Suppressor macrophage treated with lipopolysaccharide for 4 hours (primary cell): Measurements from ENCODE around the gene MUC21.

ENCODE experiments used
- DNase-seq: peaks from one replicate; pipeline ENCODE4 v3.0.0-alpha.2; 2020

Gene MUC21

DNA sequence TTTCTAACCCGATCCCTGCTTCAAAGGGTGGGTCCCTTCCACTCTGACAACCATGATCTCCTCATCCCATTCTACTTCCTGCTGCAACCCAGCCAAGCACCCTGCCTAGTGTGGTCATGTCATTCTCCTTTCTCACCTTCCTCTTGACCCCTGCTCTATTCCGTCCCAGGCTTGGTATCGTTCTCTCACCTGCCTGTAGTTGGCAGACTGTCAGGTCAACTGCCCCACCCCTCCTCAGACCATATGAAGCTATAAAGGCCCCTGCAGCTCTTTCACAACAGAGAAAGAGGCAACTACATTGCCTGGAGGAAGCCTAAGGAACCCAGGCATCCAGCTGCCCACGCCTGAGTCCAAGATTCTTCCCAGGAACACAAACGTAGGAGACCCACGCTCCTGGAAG, at the start of gene MUC21:
Gene MUC21 (plus strand): TSS at position 280 of the 400 bp plus-strand sequence. CDS start 241 bp downstream, outside the sequence.
- DNase-seq = no peak

DNA sequence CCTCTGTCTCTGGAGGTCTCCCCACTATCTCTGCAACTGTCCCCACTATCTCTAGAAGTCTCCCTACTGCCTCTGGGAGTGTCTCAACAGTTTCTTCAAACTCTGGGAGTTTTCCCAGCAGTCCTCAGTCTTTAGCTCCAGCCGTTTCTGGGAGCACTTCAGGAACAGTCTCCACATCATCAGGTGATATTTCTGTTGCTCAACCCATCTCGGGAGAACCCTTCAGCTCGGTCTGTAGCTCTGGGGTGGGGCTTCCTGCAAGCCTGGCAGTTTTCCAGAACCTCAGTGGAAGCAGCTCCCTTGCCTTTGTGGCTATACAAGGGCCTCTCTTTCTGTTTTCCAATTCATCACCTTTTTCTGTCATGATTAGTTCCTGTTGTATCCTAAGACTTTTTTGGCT, 48.5 kb upstream of the MUC21 start:
- DNase-seq = no peak

DNA sequence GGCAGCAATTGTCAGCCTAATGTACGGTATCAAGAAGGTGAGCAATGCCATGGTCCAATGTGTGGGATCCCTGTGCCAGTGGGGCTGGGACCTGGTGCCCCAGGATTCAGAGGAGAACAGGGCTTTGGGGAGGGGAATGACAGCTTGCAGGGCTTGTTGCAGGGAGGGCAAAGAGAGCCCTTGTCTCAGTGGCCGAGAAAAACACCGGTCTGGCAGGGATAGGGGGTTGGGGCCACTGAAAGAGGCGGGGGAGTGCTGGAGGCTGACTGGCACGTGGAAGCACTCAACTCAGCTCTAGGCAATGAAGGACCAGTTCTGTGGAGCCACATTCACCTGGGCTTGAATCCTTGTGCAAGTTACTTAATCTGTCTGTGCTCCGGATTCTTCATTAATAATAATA, 46.3 kb upstream of the MUC21 start:
- DNase-seq = no peak

DNA sequence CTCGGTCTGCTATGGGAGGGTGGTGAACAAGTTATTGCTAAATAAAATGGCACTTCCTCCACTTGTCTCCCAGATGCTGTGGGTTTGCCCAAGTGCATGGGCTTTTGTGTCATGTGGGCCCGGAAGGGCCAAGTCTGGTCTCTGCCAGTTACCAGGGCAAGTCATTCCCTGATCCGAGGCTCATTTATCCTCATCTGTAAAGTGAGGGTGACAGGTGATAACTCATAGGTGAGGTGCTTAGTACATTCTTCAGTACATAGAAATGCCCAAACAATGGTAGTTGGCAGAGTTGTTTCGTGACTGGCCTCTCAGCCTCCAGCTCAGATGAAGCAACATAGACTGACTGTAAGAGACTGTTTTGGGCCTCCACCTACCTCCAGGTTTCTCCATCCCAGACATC, 44.8 kb upstream of the MUC21 start:
- DNase-seq = no peak

DNA sequence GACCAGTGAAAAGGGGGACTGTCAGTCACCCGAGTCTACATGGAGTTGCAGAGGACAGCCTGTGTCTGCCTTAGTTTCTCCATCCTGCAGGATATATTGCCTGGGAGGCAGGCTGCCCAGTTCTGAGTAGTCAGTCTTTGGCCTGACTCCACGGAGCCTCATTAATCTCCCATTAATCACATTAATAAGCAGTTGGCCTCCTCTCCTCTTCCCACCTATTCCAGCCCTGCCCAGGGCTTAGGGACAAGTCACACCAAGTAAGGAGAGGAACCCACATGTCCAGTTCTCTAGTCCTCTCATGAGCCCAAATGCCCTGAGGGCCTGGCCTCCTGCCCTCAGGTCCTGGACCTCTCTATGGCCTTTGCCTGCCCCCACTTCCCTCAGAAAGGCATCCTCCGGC, 44.0 kb upstream of the MUC21 start:
- no peak for DNase-seq

DNA sequence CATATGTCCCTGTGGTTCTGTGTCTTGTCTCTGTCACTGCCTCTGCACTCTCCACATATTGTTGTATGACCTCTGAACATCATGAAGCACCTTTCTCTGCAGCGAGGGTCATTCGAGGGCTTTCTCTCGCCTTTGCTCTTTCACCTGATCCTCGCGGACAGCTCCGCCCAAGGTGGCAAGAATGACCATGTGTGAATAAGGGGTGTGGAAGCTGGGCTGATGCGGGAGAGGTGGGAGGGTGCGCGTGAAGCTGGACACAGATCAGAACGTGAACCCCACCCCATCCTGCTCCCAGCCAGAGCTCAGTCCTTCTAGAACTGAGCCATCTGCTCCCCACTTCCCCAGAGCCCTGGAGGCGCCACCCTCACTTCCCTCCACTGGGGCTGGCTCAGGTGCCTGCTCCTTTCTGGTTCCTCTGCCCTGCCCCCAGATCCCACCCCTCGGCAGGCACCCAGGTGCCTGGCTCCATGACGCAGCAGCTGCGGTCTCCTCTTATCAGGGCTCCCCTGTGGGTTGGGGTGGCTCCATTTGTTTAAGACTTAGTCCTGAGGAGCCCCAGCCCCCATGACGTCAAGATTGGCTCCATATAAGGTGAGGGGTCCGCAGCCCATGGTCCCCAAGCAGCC, 43.0 kb upstream of the MUC21 start, which contains the start of gene MUCL3:
Gene MUCL3 (plus strand): TSS at position 613 of the 626 bp plus-strand sequence. CDS start 27 bp downstream, outside the sequence.
- DNase-seq = no peak

DNA sequence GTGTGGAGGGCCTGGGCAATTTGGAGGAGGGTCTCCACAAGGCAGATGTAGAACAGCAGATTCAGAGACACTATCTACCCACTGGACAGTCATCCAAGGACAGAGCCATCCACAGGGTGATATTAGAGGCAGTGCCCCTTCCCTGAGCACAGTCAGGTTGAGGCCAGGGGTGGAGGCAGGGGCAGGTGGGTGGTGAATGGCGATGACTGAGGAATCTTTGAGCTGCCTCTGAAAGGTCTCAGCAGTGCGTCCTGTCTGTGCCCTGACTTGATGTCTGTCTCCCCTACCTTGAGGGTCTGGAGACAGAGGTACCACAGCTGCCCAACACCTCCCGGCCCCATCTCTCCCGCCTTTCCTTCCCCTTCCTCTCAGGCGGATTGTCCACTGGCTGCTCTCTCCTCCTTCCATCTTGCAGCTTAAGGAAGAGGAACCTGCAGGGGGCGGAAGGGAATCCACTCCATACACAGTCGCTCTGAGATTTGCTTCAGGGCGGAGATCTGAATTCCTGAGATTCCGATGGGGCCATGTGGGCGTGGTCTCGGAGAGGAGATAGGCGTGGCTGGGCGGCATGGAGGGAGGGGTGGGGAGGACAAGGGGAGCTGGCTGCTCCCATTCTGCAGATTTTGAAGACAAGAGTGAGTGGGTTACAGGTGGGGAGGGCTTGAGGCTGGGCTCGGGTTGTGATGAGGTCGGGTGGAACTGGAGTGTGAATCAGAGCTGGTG, 41.0 kb upstream of the MUC21 start:
- DNase-seq = peak; percentile 53

DNA sequence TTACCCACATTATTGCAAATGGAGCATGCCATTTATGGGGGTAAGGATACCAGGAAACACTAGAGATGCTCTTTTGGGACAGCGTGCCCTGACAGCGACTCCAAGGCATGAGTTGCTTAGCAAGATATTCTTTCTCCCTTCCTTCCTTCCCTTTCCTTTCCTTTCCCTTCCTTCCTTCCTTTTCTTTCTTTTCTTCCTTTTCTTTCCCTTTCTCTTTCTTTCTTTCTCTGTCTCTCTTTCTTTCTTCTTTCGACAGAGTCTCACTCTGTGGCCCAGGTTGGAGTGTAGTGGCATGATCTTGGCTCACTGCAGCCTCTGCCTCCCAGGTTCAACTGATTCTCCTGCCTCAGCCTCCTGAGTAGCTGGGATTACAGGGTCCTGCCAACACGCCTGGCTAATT, 39.5 kb upstream of the MUC21 start:
- no peak for DNase-seq

DNA sequence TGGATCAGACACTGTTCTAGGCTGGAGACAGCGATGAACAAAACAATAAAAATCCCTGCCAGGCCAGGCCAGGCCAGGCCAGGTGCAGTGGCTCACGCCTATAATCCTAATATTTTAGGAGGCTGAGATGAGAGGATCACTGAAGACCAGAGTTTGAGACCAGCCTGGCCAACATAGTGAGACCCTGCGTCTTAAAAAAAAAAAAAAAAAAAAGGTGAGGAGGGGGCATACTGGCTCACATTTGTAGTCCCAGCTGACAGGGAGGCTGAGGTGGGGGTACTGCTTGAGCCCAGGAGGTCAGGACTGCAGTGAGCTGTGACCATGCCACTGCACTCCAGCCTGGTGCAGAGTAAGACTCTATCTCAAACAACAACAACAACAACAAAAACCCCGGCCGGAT, 38.2 kb upstream of the MUC21 start:
- DNase-seq = no peak

DNA sequence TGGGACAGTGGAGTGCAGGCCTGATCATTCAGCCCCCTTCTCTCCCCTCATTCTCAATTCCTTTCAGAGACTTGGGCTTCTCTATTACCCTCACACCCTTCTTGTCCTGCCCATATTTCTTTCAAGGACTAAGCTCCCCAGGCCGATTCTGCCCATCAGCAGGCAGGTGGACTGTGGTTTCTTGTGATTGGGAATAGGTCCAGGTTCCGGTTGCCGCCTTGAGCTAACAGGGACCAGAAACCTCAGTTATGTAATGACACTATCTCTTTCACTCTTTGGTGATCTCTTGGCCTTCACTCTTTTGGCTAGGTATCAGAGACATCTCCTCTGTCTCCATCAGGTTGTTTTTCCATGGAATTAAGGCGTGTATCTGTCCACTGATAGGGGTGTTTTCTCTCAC, 36.3 kb upstream of the MUC21 start:
- DNase-seq = no peak

DNA sequence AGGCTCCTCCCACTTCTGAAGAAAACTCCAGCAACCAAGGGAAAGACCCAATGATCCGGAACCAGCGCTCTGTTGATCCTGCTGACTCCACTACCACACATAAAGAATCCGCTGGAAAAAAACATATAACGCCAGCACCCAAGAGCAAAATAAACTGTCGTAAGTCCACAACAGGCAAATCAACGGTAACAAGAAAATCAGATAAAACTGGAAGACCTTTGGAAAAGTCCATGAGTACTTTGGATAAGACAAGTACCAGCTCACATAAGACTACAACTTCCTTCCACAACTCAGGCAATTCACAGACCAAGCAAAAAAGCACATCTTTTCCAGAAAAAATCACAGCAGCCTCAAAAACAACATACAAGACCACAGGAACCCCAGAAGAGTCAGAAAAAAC, 34.7 kb upstream of the MUC21 start:
- DNase-seq = no peak

DNA sequence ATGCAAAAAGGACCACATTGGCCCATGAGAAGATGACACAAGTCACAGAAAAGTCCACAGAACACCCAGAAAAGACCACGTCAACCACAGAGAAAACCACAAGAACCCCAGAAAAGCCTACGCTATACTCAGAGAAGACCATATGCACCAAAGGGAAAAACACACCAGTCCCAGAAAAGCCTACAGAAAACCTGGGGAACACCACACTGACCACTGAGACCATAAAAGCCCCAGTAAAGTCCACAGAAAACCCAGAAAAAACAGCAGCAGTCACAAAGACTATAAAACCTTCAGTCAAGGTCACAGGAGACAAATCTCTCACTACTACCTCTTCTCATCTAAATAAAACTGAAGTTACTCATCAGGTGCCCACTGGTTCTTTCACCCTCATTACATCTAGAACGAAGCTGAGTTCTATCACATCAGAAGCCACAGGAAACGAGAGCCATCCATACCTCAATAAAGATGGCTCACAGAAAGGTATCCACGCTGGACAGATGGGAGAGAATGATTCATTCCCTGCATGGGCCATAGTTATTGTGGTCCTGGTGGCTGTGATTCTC, 31.5 kb upstream of the MUC21 start:
- no peak for DNase-seq

DNA sequence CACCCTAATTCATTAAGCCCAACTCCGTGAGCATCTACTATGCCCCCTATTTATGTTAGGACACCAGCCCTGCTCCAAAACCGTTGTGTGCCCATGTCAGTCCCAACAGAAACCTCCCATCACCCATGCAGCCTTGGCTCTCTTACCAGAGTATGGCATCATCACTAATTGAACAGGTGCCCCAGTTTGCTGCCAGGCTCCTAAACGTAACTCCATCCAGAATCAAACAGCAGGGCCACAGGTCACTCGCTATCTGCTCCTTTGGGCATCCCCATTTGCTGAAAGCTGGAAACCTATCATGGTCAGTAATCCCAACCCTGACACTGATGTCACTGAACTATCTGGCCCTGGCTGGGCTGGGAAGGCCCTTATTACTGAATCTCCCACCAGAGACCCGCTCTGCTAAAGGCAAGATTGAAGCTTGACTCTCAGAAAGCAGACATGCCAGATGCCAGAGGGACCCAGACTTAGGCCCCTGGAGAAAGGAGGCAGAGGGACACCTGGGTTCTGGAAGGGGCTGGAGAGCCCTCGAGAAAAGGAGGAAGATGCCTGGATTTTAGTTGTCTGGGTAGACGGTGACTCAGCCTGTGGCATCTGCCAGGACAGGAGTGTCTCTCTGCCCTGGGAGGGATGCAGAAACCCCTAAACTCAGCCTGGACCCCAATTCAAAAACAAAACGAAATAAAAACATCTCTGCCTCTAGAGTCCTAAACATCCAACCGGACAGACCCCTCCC, 28.7 kb upstream of the MUC21 start:
- no peak for DNase-seq

DNA sequence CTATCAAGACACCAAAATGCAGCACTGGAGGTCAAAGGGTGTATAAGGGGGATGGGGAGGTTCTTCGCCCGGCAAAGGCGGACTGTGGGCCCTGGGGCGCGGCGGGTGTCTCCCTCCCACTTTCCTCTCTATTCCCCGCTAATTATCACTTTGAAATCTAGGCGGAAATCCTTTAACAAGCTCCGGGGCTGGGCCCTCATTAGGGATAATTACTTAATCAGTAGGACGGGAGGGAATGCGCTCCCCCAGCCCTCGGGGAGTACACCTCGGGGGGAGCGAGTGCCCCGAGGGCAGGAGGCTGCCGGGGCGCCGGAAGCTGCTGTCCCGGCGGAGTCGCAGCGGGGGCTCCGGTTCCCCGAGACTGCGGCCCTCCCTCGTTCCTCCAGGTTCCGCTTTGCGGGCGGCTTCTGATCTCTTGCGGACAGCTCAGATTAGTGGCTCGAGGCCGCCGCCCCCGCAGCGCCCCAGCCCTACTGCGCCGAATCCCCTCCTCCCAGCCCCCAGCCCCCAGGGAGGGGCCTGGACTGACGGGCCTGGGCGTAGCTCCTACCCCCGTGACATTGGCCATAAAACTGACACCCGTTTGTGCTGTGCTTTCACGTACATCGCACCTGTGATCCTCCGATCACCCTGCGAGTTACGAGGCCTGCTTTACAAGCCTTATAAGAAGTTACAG, 28.0 kb upstream of the MUC21 start:
- DNase-seq = peak; percentile 65

DNA sequence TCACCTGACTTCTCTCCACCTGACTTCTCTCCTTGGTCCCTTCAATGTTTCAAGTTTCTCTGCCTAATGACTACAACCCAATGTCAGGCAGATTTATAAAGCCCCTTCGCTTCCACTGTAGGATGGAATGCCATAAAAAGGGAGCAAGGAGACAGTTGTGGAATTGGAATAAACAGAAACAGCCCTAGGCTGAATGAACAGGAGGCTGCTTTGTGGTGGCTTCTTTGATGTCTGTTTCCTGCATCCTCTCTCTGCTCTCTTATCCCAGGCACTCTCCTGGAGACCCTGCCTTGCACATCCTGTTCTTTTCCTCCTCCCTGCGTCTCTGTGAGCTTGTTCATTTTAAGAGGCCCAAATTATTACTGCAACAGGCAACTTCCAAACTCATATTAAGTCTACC, 25.8 kb upstream of the MUC21 start:
- no peak for DNase-seq

DNA sequence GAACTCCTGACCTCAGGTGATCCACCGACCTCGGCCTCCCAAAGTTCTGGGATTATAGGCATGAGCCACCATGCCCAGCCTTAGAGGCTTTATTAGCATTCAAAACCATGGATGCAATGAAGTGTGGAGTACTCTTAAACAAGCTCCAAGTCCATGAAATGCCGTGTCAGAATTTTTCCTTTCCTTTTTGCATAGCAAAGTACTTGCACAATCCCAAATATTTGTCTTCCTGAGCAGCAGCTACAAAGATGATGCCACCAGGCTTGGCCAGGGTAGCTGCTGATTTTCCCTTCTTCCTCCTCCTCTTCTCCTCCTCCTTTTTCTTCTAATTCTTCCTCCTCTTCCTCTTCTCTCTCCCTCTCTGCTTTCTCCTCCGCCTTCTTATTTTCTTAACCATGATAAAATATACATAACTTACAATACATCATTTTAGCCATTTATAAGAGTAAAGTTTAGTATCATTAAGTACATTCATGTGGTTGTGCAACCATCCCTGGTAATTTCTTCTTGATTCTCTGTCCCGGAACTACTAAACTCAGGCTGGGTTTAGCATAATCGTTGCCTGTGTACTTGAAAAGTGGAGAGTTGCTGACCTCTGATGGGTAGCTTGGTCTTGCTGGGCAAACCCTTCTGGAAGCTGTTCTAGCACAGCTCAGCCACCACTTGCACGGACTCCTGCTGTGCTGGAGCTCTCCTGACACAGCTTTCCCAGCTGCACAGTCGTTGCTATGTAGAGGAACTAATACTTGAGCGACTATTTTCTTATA, 22.4 kb upstream of the MUC21 start:
- no peak for DNase-seq

DNA sequence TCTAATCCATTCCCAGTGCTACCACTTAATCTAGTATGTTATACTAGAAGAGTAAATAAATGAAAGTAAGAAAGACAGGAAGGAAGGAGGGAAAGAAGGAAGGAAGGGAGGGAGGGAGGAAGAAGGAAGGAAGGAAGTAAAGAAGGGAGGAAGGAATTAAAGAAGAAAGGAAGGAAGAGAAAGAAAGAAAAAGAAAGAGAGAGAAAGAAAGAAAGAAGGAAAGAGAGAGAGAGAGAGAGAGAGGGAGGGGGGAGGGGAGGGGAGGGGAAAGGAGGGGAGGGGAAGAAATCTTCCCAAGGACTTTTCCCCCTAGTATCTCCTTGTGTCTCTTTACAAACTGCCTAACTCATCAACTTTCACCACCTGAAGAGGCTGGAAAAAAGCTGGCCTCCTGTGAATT, 20.8 kb upstream of the MUC21 start:
- DNase-seq = no peak

DNA sequence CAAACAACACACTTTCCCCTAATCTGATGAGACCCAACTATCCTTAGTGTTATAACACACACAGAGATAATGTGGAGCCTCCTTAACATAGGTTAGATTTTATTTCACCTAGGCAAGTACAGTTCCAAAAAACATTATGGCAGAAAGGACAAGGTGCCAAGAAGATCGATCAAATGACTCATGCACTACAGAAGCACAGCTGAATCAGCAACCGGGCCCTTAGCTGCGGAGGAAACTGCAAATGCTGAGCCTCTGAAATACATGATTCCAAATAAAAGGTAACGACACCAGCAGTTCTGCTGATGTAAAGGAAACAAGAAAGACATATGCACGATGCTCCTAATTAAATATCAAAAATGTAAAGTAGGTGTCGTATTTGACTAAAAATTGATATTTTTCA, 19.9 kb upstream of the MUC21 start:
- no peak for DNase-seq

DNA sequence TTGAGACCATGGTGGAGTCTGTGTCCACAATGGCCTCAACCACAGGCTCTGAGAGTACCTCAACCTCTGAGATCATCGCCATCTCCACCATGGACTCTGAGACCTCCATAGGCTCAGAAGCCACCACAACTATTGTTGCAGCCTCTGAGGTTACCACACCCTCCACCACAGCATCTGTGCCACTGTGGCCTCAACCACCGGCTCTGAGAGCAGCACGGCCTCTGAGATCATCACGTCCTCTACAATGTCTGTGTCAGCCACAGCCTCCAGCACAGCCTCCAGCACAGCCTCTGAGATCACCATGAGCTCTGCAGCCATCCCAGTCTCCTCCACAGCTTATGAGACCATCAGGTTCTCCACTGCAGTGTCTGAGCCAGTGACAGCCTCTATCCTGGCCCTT, 19.4 kb upstream of the MUC21 start:
- DNase-seq = no peak

DNA sequence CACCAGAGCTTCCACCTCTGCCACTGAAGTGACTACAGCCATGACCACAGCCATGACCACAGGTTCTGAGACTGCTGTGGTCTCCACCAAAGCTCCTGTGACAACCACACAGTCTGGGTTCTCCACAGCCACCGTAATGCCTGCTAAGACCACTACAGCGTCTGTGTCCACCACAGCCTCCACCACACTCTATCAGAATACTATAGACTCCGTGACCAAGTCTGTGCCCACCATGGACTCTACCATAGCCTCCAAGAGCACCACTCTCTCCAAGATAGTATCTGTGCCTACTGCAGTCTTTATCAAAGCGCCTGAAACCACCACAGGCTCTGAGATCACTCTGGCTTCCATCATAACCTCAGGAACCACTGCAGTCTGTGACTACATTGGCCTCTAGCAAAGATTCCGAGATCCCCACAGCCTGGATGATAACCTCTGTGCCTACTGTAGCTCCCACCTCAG, 18.3 kb upstream of the MUC21 start:
- DNase-seq = no peak

DNA sequence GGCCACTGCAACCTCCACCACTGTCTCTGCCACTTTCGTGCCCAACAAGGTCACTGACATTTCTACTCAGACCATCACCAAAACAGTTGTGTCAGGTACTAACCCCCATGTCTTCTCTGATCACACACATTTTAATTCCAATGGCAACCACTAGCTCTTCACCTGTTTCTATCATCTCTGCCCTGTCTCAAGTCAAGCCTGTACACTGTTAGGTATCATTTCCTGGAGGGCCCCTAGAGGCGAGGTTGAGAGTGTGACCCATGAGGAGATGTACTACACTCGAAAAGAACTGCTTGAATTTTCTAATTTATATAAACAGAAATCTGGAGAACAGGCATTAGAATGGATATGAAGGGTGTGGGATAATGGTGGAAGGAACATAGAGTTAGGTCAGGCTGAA, 17.4 kb upstream of the MUC21 start:
- DNase-seq = no peak

DNA sequence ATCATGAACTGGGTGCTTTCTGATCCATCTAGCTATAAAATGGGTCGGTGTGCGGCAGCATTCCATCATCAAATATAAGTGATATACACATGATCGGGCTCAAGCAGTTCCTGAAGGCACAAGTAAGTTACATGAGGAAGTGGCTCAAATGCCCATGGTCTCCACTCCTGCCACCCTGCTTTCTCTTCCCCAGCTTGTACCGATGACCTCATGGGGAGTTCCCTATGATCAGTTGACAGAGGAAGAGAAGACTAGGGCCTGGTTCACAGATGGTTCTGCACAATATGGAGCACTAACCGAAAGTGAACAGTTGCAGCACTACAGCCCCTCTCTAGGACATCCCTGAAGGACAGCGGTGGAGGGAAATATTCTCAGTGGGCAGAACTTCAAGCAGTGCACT, 14.3 kb upstream of the MUC21 start:
- DNase-seq = peak; percentile 87
